ENCODE data around the gene BABAM2. TPM values are rescaled to one million over a fixed set of nuclear protein-coding genes. Genes with fewer than 3 reads are reported as not detected.

Gene BABAM2
- total and polyA plus RNA-seq, 4 donors: 9.9 to 17.0 (median 13.9) TPM

DNA sequence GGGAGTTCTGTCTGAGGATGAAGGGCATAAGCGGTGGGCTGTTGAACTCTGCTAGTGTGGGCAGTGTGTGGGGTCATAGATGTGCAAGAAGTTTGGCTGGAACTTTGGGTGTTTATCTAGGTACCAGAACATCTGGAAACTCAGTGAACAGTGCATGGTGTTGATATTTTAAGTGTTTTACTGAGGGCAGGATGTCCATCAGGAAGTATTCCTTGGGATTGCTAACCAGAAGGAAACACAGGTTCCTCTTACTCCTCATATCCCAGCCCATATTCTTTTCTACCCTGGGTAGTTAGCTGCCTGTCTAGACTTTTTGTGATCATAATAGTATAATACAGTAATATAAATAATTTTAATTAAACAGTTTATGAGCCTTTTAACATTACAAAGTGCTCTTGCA is 15.5 kb downstream of the BABAM2 start:
- no peak overlapping the region for H3K27ac ChIP-seq (ENCODE audit: low read depth in 1 of 2, low read length in 2 of 2)
- no peak overlapping the region for H3K9ac ChIP-seq (ENCODE audit: low read depth in 1 of 2, low read length in 2 of 2)
- no peaks in the 10 kb centered on the region for H3K4me1 ChIP-seq (ENCODE audit: control insufficient read depth in 4 of 4, insufficient read depth in 4 of 4, low read length in 3 of 4)
- H3K36me3 ChIP-seq (ENCODE audit: control insufficient read depth in 4 of 4, insufficient read depth in 3 of 4, low read depth in 1 of 4, low read length in 3 of 4): no peaks in the 10 kb centered on the region
- H3K27me3 ChIP-seq (ENCODE audit: control insufficient read depth in 4 of 4, insufficient read depth in 4 of 4, low read length in 3 of 4): no peaks in the 10 kb centered on the region
- H3K4me3 ChIP-seq (ENCODE audit: low read depth in 1 of 3, low read length in 3 of 3): no peak overlapping the region
- DNase-seq (ENCODE audit: low spot score): no peak
- no peaks in the 10 kb centered on the region for H3K9me3 ChIP-seq (ENCODE audit: control insufficient read depth in 4 of 4, low read length in 3 of 4)
- TF ChIP-seq GABPA (IDR thresholded peaks at IDR 0.05 in 1 of 2, conservative IDR thresholded peaks at IDR 0.05 in 1 of 2) (no peak), EGR1 (IDR thresholded peaks at IDR 0.05; ENCODE audit: low read depth in 2 of 2) (no peak), HNF4G (IDR thresholded peaks at IDR 0.05) (no peak), SP1 (IDR thresholded peaks at IDR 0.05) (no peak), FOXA1 (IDR thresholded peaks at IDR 0.05) (no peak), RAD21 (IDR thresholded peaks at IDR 0.05) (no peak), YY1 (IDR thresholded peaks at IDR 0.05) (no peak), TAF1 (conservative IDR thresholded peaks at IDR 0.05) (no peak), FOXA2 (IDR thresholded peaks at IDR 0.05) (no peak), JUND (IDR thresholded peaks at IDR 0.05) (no peak), RXRA (IDR thresholded peaks at IDR 0.05) (no peak)
- TF ChIP-seq, protein P1, sequence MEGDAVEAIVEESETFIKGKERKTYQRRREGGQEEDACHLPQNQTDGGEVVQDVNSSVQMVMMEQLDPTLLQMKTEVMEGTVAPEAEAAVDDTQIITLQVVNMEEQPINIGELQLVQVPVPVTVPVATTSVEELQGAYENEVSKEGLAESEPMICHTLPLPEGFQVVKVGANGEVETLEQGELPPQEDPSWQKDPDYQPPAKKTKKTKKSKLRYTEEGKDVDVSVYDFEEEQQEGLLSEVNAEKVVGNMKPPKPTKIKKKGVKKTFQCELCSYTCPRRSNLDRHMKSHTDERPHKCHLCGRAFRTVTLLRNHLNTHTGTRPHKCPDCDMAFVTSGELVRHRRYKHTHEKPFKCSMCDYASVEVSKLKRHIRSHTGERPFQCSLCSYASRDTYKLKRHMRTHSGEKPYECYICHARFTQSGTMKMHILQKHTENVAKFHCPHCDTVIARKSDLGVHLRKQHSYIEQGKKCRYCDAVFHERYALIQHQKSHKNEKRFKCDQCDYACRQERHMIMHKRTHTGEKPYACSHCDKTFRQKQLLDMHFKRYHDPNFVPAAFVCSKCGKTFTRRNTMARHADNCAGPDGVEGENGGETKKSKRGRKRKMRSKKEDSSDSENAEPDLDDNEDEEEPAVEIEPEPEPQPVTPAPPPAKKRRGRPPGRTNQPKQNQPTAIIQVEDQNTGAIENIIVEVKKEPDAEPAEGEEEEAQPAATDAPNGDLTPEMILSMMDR (IDR thresholded peaks at IDR 0.05; ENCODE audit: low read depth, low read length, missing input control): no peak
- TF ChIP-seq, protein P2, sequence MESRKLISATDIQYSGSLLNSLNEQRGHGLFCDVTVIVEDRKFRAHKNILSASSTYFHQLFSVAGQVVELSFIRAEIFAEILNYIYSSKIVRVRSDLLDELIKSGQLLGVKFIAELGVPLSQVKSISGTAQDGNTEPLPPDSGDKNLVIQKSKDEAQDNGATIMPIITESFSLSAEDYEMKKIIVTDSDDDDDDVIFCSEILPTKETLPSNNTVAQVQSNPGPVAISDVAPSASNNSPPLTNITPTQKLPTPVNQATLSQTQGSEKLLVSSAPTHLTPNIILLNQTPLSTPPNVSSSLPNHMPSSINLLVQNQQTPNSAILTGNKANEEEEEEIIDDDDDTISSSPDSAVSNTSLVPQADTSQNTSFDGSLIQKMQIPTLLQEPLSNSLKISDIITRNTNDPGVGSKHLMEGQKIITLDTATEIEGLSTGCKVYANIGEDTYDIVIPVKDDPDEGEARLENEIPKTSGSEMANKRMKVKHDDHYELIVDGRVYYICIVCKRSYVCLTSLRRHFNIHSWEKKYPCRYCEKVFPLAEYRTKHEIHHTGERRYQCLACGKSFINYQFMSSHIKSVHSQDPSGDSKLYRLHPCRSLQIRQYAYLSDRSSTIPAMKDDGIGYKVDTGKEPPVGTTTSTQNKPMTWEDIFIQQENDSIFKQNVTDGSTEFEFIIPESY (IDR thresholded peaks at IDR 0.05): no peak
- TF ChIP-seq, protein P3, sequence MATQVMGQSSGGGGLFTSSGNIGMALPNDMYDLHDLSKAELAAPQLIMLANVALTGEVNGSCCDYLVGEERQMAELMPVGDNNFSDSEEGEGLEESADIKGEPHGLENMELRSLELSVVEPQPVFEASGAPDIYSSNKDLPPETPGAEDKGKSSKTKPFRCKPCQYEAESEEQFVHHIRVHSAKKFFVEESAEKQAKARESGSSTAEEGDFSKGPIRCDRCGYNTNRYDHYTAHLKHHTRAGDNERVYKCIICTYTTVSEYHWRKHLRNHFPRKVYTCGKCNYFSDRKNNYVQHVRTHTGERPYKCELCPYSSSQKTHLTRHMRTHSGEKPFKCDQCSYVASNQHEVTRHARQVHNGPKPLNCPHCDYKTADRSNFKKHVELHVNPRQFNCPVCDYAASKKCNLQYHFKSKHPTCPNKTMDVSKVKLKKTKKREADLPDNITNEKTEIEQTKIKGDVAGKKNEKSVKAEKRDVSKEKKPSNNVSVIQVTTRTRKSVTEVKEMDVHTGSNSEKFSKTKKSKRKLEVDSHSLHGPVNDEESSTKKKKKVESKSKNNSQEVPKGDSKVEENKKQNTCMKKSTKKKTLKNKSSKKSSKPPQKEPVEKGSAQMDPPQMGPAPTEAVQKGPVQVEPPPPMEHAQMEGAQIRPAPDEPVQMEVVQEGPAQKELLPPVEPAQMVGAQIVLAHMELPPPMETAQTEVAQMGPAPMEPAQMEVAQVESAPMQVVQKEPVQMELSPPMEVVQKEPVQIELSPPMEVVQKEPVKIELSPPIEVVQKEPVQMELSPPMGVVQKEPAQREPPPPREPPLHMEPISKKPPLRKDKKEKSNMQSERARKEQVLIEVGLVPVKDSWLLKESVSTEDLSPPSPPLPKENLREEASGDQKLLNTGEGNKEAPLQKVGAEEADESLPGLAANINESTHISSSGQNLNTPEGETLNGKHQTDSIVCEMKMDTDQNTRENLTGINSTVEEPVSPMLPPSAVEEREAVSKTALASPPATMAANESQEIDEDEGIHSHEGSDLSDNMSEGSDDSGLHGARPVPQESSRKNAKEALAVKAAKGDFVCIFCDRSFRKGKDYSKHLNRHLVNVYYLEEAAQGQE (IDR thresholded peaks at IDR 0.05): no peak
- TF ChIP-seq, protein P4, sequence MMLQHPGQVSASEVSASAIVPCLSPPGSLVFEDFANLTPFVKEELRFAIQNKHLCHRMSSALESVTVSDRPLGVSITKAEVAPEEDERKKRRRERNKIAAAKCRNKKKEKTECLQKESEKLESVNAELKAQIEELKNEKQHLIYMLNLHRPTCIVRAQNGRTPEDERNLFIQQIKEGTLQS (IDR thresholded peaks at IDR 0.05): no peak
- 90% methylated on average over 1 of the region's 1 CpG for WGBS

DNA sequence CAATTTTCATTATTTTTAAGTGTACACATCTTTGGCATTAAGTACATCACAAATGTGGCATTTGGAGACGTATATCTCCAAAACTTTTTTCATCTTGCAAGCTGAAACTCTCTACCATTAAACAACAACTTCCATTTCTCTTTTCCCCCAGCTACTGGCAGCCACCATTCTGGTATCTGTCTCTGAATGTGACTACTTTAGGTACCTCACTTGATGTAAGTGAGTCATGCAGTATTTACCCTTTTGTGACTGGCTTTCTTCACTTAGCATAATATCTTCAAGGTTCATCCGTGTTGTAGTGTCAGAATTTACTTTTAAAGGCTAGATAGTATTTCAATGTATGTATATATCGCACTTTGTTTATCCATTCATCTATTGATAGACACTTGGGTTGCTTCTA is 17.0 kb downstream of the BABAM2 start:
- DNase-seq (ENCODE audit: low spot score): no peak
- H3K4me1 ChIP-seq (ENCODE audit: control insufficient read depth in 4 of 4, insufficient read depth in 4 of 4, low read length in 3 of 4): no peaks in the 10 kb centered on the region
- no peaks in the 10 kb centered on the region for H3K36me3 ChIP-seq (ENCODE audit: control insufficient read depth in 4 of 4, insufficient read depth in 3 of 4, low read depth in 1 of 4, low read length in 3 of 4)
- H3K9me3 ChIP-seq (ENCODE audit: control insufficient read depth in 4 of 4, low read length in 3 of 4): no peaks in the 10 kb centered on the region
- H3K27me3 ChIP-seq (ENCODE audit: control insufficient read depth in 4 of 4, insufficient read depth in 4 of 4, low read length in 3 of 4): no peaks in the 10 kb centered on the region
- H3K9ac ChIP-seq (ENCODE audit: low read depth in 1 of 2, low read length in 2 of 2): no peak overlapping the region
- TF ChIP-seq TAF1 (conservative IDR thresholded peaks at IDR 0.05) (no peak), RAD21 (IDR thresholded peaks at IDR 0.05) (no peak)
- no peak overlapping the region for H3K4me3 ChIP-seq (ENCODE audit: low read depth in 1 of 3, low read length in 3 of 3)
- H3K27ac ChIP-seq (ENCODE audit: low read depth in 1 of 2, low read length in 2 of 2): no peak overlapping the region
- 62% methylated on average over 3 of the region's 3 CpGs for WGBS

Data from liver (tissue), 9 donors.